ENCODE measurements around the gene BARHL1. TPM values are rescaled to one million over a fixed set of nuclear protein-coding genes. Genes with fewer than 3 reads are reported as not detected.

The BARHL1 gene
- total and polyA plus RNA-seq, 2 donors (not counting 3 experiments of a cell fraction or from before 2014, with no cell fraction given), result not detected

DNA sequence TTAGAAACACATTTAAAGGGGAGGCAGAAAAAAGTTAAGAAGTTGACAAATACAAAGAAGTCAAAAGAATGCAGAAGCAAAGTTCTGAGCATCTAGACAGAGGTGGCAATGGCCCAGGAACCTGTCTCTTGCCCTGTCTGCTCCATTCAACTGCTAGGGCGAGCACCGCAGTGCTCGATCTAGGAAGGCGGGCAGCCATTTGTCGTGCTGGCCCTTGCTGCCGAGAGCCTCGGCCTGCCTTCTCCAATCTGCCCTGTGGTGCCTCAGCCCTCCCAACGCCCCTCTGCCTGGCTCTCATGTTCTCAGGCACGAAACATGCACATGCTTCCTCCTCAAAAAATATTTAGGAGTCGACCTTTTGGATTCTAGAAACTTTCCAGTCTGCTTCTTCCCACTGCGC, 45.2 kb downstream of the BARHL1 start:
- Histone ChIP-seq H3K36me3 (ENCODE audit: control insufficient read depth in 2 of 2, extremely low read depth in 1 of 2, insufficient read depth in 2 of 2, low read length in 2 of 2) (peaks cover 8 to 19% of the 10 kb centered on the region in 2 experiments), H4K20me1 (replicated peaks; ENCODE audit: control insufficient read depth, extremely low read depth, insufficient read depth, low read length) (no peaks in the 10 kb centered on the region), H3K27ac (ENCODE audit: insufficient read depth, low read depth, low read length) (no peak overlapping the region), H2AFZ (ENCODE audit: low read depth, low read length) (no peak overlapping the region), H3K79me2 (ENCODE audit: control insufficient read depth, insufficient read depth, low read length) (no peaks in the 10 kb centered on the region), H3K4me2 (ENCODE audit: insufficient read depth, low read length) (no peak overlapping the region), H3K27me3 (ENCODE audit: control insufficient read depth in 2 of 2, insufficient read depth in 2 of 2, low read length in 2 of 2) (no peaks in the 10 kb centered on the region), H3K9me1 (replicated peaks; ENCODE audit: control insufficient read depth, extremely low read depth, insufficient read depth, low read length) (no peaks in the 10 kb centered on the region), H3K9ac (replicated peaks; ENCODE audit: extremely low read depth, insufficient read depth, low read length) (no peak overlapping the region), H3K9me3 (replicated peaks; ENCODE audit: control insufficient read depth, insufficient read depth, low read length) (no peaks in the 10 kb centered on the region), H3K4me1 (ENCODE audit: control insufficient read depth, extremely low read depth, insufficient read depth, low read length) (no peaks in the 10 kb centered on the region), H3K4me3 (replicated peaks in 1 of 3; ENCODE audit: insufficient read depth in 1 of 3, low read depth in 1 of 3, low read length in 3 of 3) (no peak overlapping the region)
- ChIA-PET CTCF (no interaction called here), POLR2A (no interaction called here)
- TF ChIP-seq POLR2AphosphoS5 (IDR thresholded peaks at IDR 0.05; ENCODE audit: insufficient read depth, low read depth, low read length) (no peak), MYC (IDR thresholded peaks at IDR 0.05; ENCODE audit: low read depth, low read length) (no peak), EZH2 (IDR thresholded peaks at IDR 0.05; ENCODE audit: borderline replicate concordance, low read depth, low read length, severe bottlenecking) (no peak)
- TF ChIP-seq, protein P1, sequence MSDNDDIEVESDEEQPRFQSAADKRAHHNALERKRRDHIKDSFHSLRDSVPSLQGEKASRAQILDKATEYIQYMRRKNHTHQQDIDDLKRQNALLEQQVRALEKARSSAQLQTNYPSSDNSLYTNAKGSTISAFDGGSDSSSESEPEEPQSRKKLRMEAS (IDR thresholded peaks at IDR 0.05; ENCODE audit: insufficient read depth, insufficient read length), result no peak
- TF ChIP-seq, protein P2, sequence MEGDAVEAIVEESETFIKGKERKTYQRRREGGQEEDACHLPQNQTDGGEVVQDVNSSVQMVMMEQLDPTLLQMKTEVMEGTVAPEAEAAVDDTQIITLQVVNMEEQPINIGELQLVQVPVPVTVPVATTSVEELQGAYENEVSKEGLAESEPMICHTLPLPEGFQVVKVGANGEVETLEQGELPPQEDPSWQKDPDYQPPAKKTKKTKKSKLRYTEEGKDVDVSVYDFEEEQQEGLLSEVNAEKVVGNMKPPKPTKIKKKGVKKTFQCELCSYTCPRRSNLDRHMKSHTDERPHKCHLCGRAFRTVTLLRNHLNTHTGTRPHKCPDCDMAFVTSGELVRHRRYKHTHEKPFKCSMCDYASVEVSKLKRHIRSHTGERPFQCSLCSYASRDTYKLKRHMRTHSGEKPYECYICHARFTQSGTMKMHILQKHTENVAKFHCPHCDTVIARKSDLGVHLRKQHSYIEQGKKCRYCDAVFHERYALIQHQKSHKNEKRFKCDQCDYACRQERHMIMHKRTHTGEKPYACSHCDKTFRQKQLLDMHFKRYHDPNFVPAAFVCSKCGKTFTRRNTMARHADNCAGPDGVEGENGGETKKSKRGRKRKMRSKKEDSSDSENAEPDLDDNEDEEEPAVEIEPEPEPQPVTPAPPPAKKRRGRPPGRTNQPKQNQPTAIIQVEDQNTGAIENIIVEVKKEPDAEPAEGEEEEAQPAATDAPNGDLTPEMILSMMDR (IDR thresholded peaks at IDR 0.05; ENCODE audit: extremely low read depth in 1 of 2, insufficient read depth in 1 of 2, low read depth in 1 of 2, low read length in 2 of 2), result no peak
- FAIRE-seq (no peak), DNase-seq (ENCODE audit: low read depth, low spot score) (no peak)
- dilution Hi-C loops (cut with MboI; ENCODE audit: extremely low pct_ligation_motif_present, low sequenced_read_pairs), result no loop called here
- intact Hi-C loops (cut with micrococcal nuclease), result no loop called here
- no TSS peak for BruUV-seq (replicated peaks)

DNA sequence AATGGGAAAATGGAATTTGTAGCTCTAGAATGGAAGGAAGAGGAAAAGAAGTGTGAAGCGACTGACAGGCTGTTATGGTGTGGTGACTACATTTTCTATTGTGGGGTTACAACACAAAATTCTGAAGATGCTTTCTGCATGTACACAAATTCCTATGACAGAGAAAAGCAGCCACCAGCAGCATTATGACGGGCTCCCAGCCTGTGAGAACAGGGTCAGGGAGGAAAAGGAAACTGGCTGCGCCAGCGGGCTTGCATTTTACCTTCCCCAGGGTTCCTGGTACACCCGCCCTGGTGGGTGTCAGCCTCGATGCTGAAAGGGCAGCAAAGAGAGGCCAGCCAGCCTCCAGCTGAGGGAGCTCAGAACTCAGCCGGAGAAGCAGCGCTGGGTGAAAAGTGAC, 46.3 kb downstream of the BARHL1 start:
- BruUV-seq (replicated peaks), result no TSS peak
- TF ChIP-seq, protein P1 (IDR thresholded peaks at IDR 0.05; ENCODE audit: insufficient read depth, insufficient read length), result no peak
- TF ChIP-seq MYC (IDR thresholded peaks at IDR 0.05; ENCODE audit: low read depth, low read length) (no peak), GATA2 (IDR thresholded peaks at IDR 0.05; ENCODE audit: insufficient read depth, insufficient read length, low read depth, low read length) (no peak), JUN (IDR thresholded peaks at IDR 0.05; ENCODE audit: borderline replicate concordance, insufficient read depth, insufficient read length, low read depth) (no peak), EZH2 (IDR thresholded peaks at IDR 0.05; ENCODE audit: borderline replicate concordance, low read depth, low read length, severe bottlenecking) (no peak), FOS (IDR thresholded peaks at IDR 0.05; ENCODE audit: borderline replicate concordance, insufficient read depth, low read length) (no peak), POLR2AphosphoS5 (IDR thresholded peaks at IDR 0.05; ENCODE audit: insufficient read depth, low read depth, low read length) (no peak), POLR2A (IDR thresholded peaks at IDR 0.05; ENCODE audit: low read depth, low read length) (no peak)
- TF ChIP-seq, protein P2 (IDR thresholded peaks at IDR 0.05; ENCODE audit: extremely low read depth in 1 of 2, insufficient read depth in 1 of 2, low read depth in 1 of 2, low read length in 2 of 2), result no peak
- intact Hi-C loops (cut with micrococcal nuclease) (no loop called here), dilution Hi-C loops (cut with MboI; ENCODE audit: extremely low pct_ligation_motif_present, low sequenced_read_pairs) (no loop called here)
- FAIRE-seq (no peak), DNase-seq (ENCODE audit: low read depth, low spot score) (no peak)
- Histone ChIP-seq H3K9me1 (replicated peaks; ENCODE audit: control insufficient read depth, extremely low read depth, insufficient read depth, low read length) (no peaks in the 10 kb centered on the region), H3K4me3 (replicated peaks in 1 of 3; ENCODE audit: insufficient read depth in 1 of 3, low read depth in 1 of 3, low read length in 3 of 3) (no peak overlapping the region), H3K36me3 (ENCODE audit: control insufficient read depth in 2 of 2, extremely low read depth in 1 of 2, insufficient read depth in 2 of 2, low read length in 2 of 2) (peaks cover 8 to 19% of the 10 kb centered on the region in 2 experiments), H3K27me3 (ENCODE audit: control insufficient read depth in 2 of 2, insufficient read depth in 2 of 2, low read length in 2 of 2) (no peaks in the 10 kb centered on the region), H3K4me1 (ENCODE audit: control insufficient read depth, extremely low read depth, insufficient read depth, low read length) (no peaks in the 10 kb centered on the region), H3K79me2 (ENCODE audit: control insufficient read depth, insufficient read depth, low read length) (no peaks in the 10 kb centered on the region), H2AFZ (ENCODE audit: low read depth, low read length) (no peak overlapping the region), H4K20me1 (replicated peaks; ENCODE audit: control insufficient read depth, extremely low read depth, insufficient read depth, low read length) (peaks cover 3% of the 10 kb centered on the region), H3K4me2 (ENCODE audit: insufficient read depth, low read length) (no peak overlapping the region), H3K9me3 (replicated peaks; ENCODE audit: control insufficient read depth, insufficient read depth, low read length) (no peaks in the 10 kb centered on the region), H3K27ac (ENCODE audit: insufficient read depth, low read depth, low read length) (no peak overlapping the region), H3K9ac (replicated peaks; ENCODE audit: extremely low read depth, insufficient read depth, low read length) (no peak overlapping the region)
- ChIA-PET CTCF (no interaction called here), POLR2A (no interaction called here)

Data from endothelial cell of umbilical vein (primary cell).